Transverse colon (tissue), 4 donors: ENCODE measurements around the gene TUBB1.

Experiments
- POLR2AphosphoS5 ChIP-seq, 3 donors: sonication (generic); formaldehyde crosslinking; IDR thresholded peaks; one replicate each; pipeline ENCODE4 v1.6.1; 2016; ENCODE audit warnings: antibody characterized with exemption in 3 of 3
- TF ChIP-seq, protein P1 (sequence below), 5 experiments: fragments of 200-600 bp in 3 of 5; fragments of 450-650 bp in 2 of 5; sonication (generic) in 3 of 5; IDR thresholded peaks; 1 replicate in 2 of 5; 2 replicates in 3 of 5; pipeline ENCODE4 v1.5.1; 2016 to 2017; ENCODE audit warnings: antibody characterized with exemption in 5 of 5, inconsistent platforms in 3 of 5, mild to moderate bottlenecking in 2 of 5, moderate library complexity in 1 of 5

DNA sequence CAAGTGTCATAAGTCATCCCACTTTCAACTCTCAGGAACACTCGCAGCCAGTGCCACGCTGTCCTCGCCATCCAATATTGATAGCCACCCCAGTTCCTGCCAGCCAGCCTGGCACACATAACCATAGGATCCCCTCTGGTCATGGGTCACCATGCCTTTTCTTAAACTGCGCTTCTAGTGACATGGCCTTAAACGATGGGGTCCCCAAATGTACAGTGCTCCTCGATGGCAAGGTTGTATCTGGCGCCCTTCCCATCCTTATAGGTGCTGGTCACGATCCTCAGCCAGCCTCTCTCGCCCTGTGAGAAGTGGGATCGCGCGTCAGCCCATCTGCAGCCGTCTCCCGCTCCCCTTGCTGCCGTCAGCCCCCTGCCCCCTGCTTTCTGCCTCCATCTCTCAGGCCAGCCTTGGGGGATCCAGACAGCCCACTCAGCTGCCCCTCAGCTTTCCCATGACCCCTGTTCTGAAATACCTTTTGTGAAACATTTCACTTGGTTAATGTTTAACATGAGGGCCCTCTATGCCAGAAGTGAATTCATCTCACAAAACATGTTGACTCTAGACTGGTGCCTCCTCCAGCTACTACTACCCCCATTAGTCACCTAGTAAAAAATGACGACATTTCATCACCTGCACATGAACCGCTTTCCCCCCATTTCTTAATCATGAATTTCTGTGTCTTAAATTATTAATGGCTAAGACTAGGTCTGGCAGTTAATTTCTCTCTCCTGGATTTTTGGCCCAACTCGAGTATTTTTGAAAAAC is 23.6 kb upstream of the TUBB1 start:
- no peak for TF ChIP-seq POLR2AphosphoS5 (IDR thresholded peaks at IDR 0.05)
- TF ChIP-seq, protein P1, sequence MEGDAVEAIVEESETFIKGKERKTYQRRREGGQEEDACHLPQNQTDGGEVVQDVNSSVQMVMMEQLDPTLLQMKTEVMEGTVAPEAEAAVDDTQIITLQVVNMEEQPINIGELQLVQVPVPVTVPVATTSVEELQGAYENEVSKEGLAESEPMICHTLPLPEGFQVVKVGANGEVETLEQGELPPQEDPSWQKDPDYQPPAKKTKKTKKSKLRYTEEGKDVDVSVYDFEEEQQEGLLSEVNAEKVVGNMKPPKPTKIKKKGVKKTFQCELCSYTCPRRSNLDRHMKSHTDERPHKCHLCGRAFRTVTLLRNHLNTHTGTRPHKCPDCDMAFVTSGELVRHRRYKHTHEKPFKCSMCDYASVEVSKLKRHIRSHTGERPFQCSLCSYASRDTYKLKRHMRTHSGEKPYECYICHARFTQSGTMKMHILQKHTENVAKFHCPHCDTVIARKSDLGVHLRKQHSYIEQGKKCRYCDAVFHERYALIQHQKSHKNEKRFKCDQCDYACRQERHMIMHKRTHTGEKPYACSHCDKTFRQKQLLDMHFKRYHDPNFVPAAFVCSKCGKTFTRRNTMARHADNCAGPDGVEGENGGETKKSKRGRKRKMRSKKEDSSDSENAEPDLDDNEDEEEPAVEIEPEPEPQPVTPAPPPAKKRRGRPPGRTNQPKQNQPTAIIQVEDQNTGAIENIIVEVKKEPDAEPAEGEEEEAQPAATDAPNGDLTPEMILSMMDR (IDR thresholded peaks at IDR 0.05), result no peak
